ENCODE results near the gene FCGR2B.
"Not testable (repeated sequence)": the region's sequence is repeated elsewhere in the genome, so short reads cannot be mapped to it uniquely, and the experiment has no call there.

FCGR2B gene

GRCh38 chr1:161671045-161672020, 8.4 kb downstream of the FCGR2B start:
- CTCF ChIA-PET; POLR2A ChIA-PET; H3K4me1 ChIP-seq (ENCODE audit: control insufficient read depth, insufficient read depth, low read length): not testable (repeated sequence)

GRCh38 chr1:161673437-161673836, 10.5 kb downstream of the FCGR2B start:
- H3K36me3 ChIP-seq (ENCODE audit: control insufficient read depth in 2 of 2, insufficient read depth in 1 of 2, low read length in 2 of 2); POLR2A ChIA-PET; H3K4me3 ChIP-seq (ENCODE audit: low read depth, low read length); H3K9me3 ChIP-seq (ENCODE audit: control insufficient read depth, insufficient read depth, low read depth, low read length); H3K27ac ChIP-seq (ENCODE audit: extremely low read depth, low read depth, low read length); H3K4me1 ChIP-seq (ENCODE audit: control insufficient read depth, insufficient read depth, low read length): not testable (repeated sequence)
- CTCF ChIA-PET: interaction anchor here (0.6 kb wide), 1 partner anchor 470 kb away, joined by 3 read pairs; no protein-coding TSS in a partner anchor

More at GRCh38 chr1:161671045-161672020, 8.4 kb downstream of the FCGR2B start:
- not testable (repeated sequence) for H3K36me3 ChIP-seq (ENCODE audit: control insufficient read depth in 2 of 2, insufficient read depth in 1 of 2, low read length in 2 of 2); H3K9me3 ChIP-seq (ENCODE audit: control insufficient read depth, insufficient read depth, low read depth, low read length); H3K4me3 ChIP-seq (ENCODE audit: low read depth, low read length); H3K27ac ChIP-seq (ENCODE audit: extremely low read depth, low read depth, low read length)
- TF ChIP-seq PRDM4 (tag by site-specific recombination; IDR thresholded peaks at IDR 0.05): 0 out of 2 replicates have a peak, but pooled peaks have one; percentile 17

GRCh38 chr1:161674447-161674846, 11.5 kb downstream of the FCGR2B start:
- POLR2A ChIA-PET; H3K4me3 ChIP-seq (ENCODE audit: low read depth, low read length); H3K4me1 ChIP-seq (ENCODE audit: control insufficient read depth, insufficient read depth, low read length); H3K36me3 ChIP-seq (ENCODE audit: control insufficient read depth in 2 of 2, insufficient read depth in 1 of 2, low read length in 2 of 2); CTCF ChIA-PET; H3K27ac ChIP-seq (ENCODE audit: extremely low read depth, low read depth, low read length); H3K9me3 ChIP-seq (ENCODE audit: control insufficient read depth, insufficient read depth, low read depth, low read length): not testable (repeated sequence)

GRCh38 chr1:161674908-161675307, 12.0 kb downstream of the FCGR2B start:
- H3K4me3 ChIP-seq (ENCODE audit: low read depth, low read length); CTCF ChIA-PET; POLR2A ChIA-PET; H3K4me1 ChIP-seq (ENCODE audit: control insufficient read depth, insufficient read depth, low read length); H3K27ac ChIP-seq (ENCODE audit: extremely low read depth, low read depth, low read length); H3K36me3 ChIP-seq (ENCODE audit: control insufficient read depth in 2 of 2, insufficient read depth in 1 of 2, low read length in 2 of 2); H3K9me3 ChIP-seq (ENCODE audit: control insufficient read depth, insufficient read depth, low read depth, low read length): not testable (repeated sequence)

GRCh38 chr1:161676441-161676840, 13.5 kb downstream of the FCGR2B start:
- TF ChIP-seq PRDM1 (tag by site-specific recombination; IDR thresholded peaks at IDR 0.05): peak; percentile 53; the same call in 1 of the 2 replicates
- no peak for TF ChIP-seq ZBTB20 (tag by site-specific recombination; IDR thresholded peaks at IDR 0.05)
- TF ChIP-seq ZNF426 (tag by site-specific recombination; IDR thresholded peaks at IDR 0.05): no peak
- TF ChIP-seq ZNF341 (tag by site-specific recombination; IDR thresholded peaks at IDR 0.05; ENCODE audit: low read depth): no peak
- Histone ChIP-seq H3K36me3 (ENCODE audit: control insufficient read depth in 2 of 2, insufficient read depth in 1 of 2, low read length in 2 of 2) (no peaks in the 10 kb centered on the region), H3K4me3 (ENCODE audit: low read depth, low read length) (no peak overlapping the region), H3K4me1 (ENCODE audit: control insufficient read depth, insufficient read depth, low read length) (no peaks in the 10 kb centered on the region), H3K9me3 (ENCODE audit: control insufficient read depth, insufficient read depth, low read depth, low read length) (no peaks in the 10 kb centered on the region), H3K27ac (ENCODE audit: extremely low read depth, low read depth, low read length) (no peak overlapping the region)
- ChIA-PET POLR2A (no interaction called here), CTCF (no interaction called here)

GRCh38 chr1:161676958-161677689, 14.2 kb downstream of the FCGR2B start:
- H3K9me3 ChIP-seq (ENCODE audit: control insufficient read depth, insufficient read depth, low read depth, low read length): no peaks in the 10 kb centered on the region
- H3K36me3 ChIP-seq (ENCODE audit: control insufficient read depth in 2 of 2, insufficient read depth in 1 of 2, low read length in 2 of 2): no peaks in the 10 kb centered on the region
- ChIA-PET POLR2A (no interaction called here), CTCF (interaction anchor here (0.7 kb wide), 1 partner anchor 63 kb away, joined by 4 read pairs; no protein-coding TSS in a partner anchor)
- no peak overlapping the region for H3K4me3 ChIP-seq (ENCODE audit: low read depth, low read length)
- no peak overlapping the region for H3K27ac ChIP-seq (ENCODE audit: extremely low read depth, low read depth, low read length)
- H3K4me1 ChIP-seq (ENCODE audit: control insufficient read depth, insufficient read depth, low read length): no peaks in the 10 kb centered on the region
- TF ChIP-seq PBX3 (CRISPR knock-in tag; IDR thresholded peaks at IDR 0.05) (no peak), ZSCAN4 (tag by site-specific recombination; IDR thresholded peaks at IDR 0.05) (no peak), SP2 (tag by site-specific recombination; IDR thresholded peaks at IDR 0.05) (no peak), PRDM4 (tag by site-specific recombination; IDR thresholded peaks at IDR 0.05) (no peak)

All from HEK293 (cell line).